ENCODE results near the gene ZNF273. TPM values are rescaled to one million over a fixed set of nuclear protein-coding genes. Genes with fewer than 3 reads are reported as not detected.

Gene ZNF273
- total and polyA plus RNA-seq, 5 donors from 2014 or later = 3.9 to 6.6 (median 6.0) TPM

DNA sequence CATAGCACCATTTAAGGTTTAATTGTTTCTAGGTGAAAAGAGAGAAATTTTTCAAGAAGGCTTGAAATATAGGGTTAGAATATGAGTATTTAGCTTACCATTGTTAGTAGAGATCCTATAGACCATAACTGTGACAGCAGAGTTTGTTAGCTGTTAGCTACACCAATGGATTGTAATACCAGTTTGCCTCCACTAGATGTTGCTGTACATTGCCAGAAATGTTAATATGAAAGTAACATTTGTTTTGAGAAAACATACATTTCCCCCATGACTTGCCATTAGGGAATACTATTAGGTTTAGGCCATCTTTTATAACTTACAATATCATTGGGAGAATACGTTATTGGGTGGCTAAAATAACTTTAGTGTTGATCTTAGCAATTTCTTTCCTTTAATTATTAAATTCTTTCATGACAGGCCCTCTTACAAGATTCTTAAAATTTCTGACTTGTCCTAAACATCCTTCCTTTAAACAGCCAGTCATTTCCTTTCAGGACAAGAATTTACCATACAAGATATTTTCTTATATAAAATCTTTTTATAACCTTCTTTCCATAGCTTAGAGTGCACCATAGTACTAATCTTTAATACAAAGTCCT, 48.3 kb downstream of the ZNF273 start:
- H3K4me3 Mint-ChIP-seq = no peak overlapping the region
- Histone ChIP-seq H3K27me3 (ENCODE audit: control insufficient read depth, insufficient read depth, low read length) (peaks cover 5% of the 10 kb centered on the region), H3K4me3 (ENCODE audit: low read depth, low read length) (no peak overlapping the region), H3K27ac (ENCODE audit: insufficient read depth, low read length, poor library complexity, severe bottlenecking) (no peak overlapping the region), H3K9me3 (ENCODE audit: control insufficient read depth in 2 of 2, low read length in 2 of 2) (no peaks in the 10 kb centered on the region), H3K4me1 (ENCODE audit: control insufficient read depth, insufficient read depth, low read length, poor library complexity, severe bottlenecking) (peaks cover 10% of the 10 kb centered on the region), H3K36me3 (ENCODE audit: control insufficient read depth, insufficient read depth, low read length) (no peaks in the 10 kb centered on the region)
- no peak overlapping the region for H3K27ac Mint-ChIP-seq
- ATAC-seq (ENCODE audit: low read depth in 2 of 2) = peak; percentile 34 to 44
- DNase-seq = peak in 2 of 3 donors; percentile 46 to 53
- H3K4me1 Mint-ChIP-seq = peaks cover 0 to 9% (median 3%) of the 10 kb centered on the region in 4 donors
- peaks cover 27% of the 10 kb centered on the region for H3K27me3 Mint-ChIP-seq
- peaks cover 0 to 2% (median 0%) of the 10 kb centered on the region in 7 donors for H3K9me3 Mint-ChIP-seq
- H3K36me3 Mint-ChIP-seq = no peaks in the 10 kb centered on the region

DNA sequence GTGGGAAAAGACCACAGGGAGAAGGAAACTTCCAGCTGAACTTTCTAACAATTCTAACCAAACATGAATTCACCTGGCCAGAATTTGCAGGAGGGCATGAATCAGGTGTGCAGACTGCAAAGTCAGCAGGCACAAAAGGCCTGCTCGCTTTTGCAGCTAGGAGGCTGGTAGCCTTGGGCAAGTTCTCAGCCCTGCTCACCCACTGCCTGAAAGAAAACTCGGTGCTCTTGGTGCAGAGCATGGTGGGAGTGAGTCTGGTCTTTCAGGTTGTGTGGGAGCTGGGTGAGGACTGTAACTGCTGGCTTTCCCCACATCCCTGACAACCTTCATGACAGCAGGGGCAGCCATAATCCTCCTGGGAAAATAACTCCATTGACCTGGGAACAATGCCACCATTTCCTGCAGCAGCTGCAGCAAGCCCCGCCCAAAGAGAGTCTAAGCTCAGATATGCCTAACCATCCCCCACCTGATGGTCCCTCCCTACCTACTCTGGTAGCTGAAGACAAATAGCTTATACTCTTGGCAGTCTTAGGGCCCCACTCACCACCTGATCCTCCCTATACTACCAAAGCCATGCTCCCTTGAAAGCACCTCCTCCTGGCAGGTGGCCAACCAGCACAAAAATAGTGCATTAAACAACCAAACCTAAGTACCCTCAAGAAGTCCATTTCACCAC, 56.1 kb downstream of the ZNF273 start:
- Mint-ChIP-seq H3K4me3 (no peak overlapping the region), H3K9me3 (peaks cover 0 to 30% (median 6%) of the 10 kb centered on the region in 7 donors), H3K27me3 (peaks cover 5% of the 10 kb centered on the region), H3K27ac (no peak overlapping the region), H3K36me3 (no peaks in the 10 kb centered on the region), H3K4me1 (no peaks in the 10 kb centered on the region)
- ATAC-seq (ENCODE audit: low read depth in 2 of 2) = no peak
- Histone ChIP-seq H3K9me3 (ENCODE audit: control insufficient read depth in 2 of 2, low read length in 2 of 2) (no peaks in the 10 kb centered on the region), H3K27ac (ENCODE audit: insufficient read depth, low read length, poor library complexity, severe bottlenecking) (no peak overlapping the region), H3K36me3 (ENCODE audit: control insufficient read depth, insufficient read depth, low read length) (no peaks in the 10 kb centered on the region), H3K27me3 (ENCODE audit: control insufficient read depth, insufficient read depth, low read length) (no peaks in the 10 kb centered on the region), H3K4me1 (ENCODE audit: control insufficient read depth, insufficient read depth, low read length, poor library complexity, severe bottlenecking) (no peaks in the 10 kb centered on the region), H3K4me3 (ENCODE audit: low read depth, low read length) (no peak overlapping the region)
- DNase-seq = no peak

DNA sequence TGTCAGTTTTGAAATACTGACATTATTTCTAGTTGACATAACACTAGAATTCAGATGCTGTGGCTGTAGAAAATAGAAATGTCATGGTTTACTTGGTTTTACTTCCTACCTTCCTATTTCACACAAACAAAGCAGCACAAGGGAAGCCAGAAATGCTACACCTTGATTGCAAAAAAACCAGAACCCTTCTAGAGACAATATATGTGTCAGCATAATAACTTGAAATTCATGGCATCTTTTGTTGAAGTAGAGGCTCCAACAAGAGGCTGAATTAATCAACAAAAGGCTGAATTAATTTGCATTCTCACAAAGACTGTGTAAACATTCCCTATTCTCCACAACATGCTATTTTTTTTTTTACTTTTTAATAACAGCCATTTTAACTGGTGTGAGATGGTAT, 62.5 kb downstream of the ZNF273 start:
- ATAC-seq (ENCODE audit: low read depth in 2 of 2) (no peak), DNase-seq (no peak)
- Histone ChIP-seq H3K4me3 (ENCODE audit: low read depth, low read length) (no peak overlapping the region), H3K4me1 (ENCODE audit: control insufficient read depth, insufficient read depth, low read length, poor library complexity, severe bottlenecking) (no peaks in the 10 kb centered on the region), H3K36me3 (ENCODE audit: control insufficient read depth, insufficient read depth, low read length) (no peaks in the 10 kb centered on the region), H3K27ac (ENCODE audit: insufficient read depth, low read length, poor library complexity, severe bottlenecking) (no peak overlapping the region), H3K27me3 (ENCODE audit: control insufficient read depth, insufficient read depth, low read length) (no peaks in the 10 kb centered on the region), H3K9me3 (ENCODE audit: control insufficient read depth in 2 of 2, low read length in 2 of 2) (peaks cover 10 to 14% of the 10 kb centered on the region in 2 experiments)
- Mint-ChIP-seq H3K4me1 (no peaks in the 10 kb centered on the region), H3K9me3 (peaks cover 1 to 40% (median 9%) of the 10 kb centered on the region in 7 donors), H3K27ac (no peak overlapping the region), H3K36me3 (no peaks in the 10 kb centered on the region), H3K4me3 (no peak overlapping the region), H3K27me3 (no peaks in the 10 kb centered on the region)

DNA sequence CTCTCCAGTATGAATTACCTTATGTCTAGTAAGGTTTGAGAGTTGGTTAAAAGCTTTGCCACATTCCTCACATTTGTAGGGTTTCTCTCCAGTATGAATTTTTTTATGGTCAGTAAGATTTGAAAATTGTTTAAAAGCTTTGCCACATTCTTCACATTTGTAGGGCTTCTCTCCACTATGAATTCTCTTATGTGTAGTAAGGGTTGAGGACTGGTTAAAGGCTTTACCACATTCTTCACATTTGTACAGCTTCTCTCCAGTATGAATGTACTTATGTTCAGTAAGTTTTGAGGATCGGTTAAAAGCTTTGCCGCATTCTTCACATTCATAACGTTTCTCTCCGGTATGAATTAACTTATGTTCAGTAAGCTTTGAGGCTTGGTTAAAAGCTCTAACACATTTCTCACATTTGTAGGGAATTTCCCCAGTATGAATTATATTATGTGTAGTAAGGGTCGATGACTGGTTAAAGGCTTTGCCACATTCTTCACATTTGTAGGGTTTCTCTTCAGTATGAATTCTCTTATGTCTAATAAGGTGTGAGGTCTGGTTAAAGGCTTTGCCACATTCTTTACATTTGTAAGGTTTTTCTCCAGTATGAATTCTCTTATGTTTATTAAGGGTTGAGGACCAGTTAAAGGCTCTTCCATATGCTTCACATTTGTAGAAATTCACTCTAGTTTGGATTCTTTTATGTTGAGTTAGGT, 75.6 kb downstream of the ZNF273 start:
- DNase-seq = no peak
- H3K36me3 Mint-ChIP-seq = peaks cover 38% of the 10 kb centered on the region
- ATAC-seq (ENCODE audit: low read depth in 2 of 2) = no peak
- Histone ChIP-seq H3K9me3 (ENCODE audit: control insufficient read depth in 2 of 2, low read length in 2 of 2) (peaks cover 77 to 78% of the 10 kb centered on the region in 2 experiments), H3K27ac (ENCODE audit: insufficient read depth, low read length, poor library complexity, severe bottlenecking) (no peak overlapping the region), H3K4me3 (ENCODE audit: low read depth, low read length) (no peak overlapping the region), H3K4me1 (ENCODE audit: control insufficient read depth, insufficient read depth, low read length, poor library complexity, severe bottlenecking) (no peaks in the 10 kb centered on the region), H3K27me3 (ENCODE audit: control insufficient read depth, insufficient read depth, low read length) (no peaks in the 10 kb centered on the region), H3K36me3 (ENCODE audit: control insufficient read depth, insufficient read depth, low read length) (peaks cover 23% of the 10 kb centered on the region)
- H3K27ac Mint-ChIP-seq = no peak overlapping the region
- no peak overlapping the region for H3K4me3 Mint-ChIP-seq
- no peaks in the 10 kb centered on the region for H3K27me3 Mint-ChIP-seq
- H3K9me3 Mint-ChIP-seq = peaks cover 0 to 63% (median 32%) of the 10 kb centered on the region in 7 donors
- H3K4me1 Mint-ChIP-seq = no peaks in the 10 kb centered on the region

Other genes starting within 250 kb of the ZNF273 start
- gene ZNF107, start 237.1 kb upstream of the ZNF273 start, total RNA-seq = 13.0 TPM
- 1 to 10 TPM; 6.0 to 8.1 (median 6.9) TPM for gene ZNF107, start 237.1 kb upstream of the ZNF273 start, polyA plus RNA-seq
- gene ZNF138, start 108.8 kb upstream of the ZNF273 start, total RNA-seq = 6.6 TPM
- gene ZNF138, start 108.8 kb upstream of the ZNF273 start, polyA plus RNA-seq = 10 to 100 TPM; 11.5 to 14.9 (median 13.0) TPM
- 2.4 TPM for gene ZNF117, start 87.8 kb downstream of the ZNF273 start, total RNA-seq
- gene ZNF117, start 87.8 kb downstream of the ZNF273 start, polyA plus RNA-seq = under 1 TPM; 0.46 to 0.92 (median 0.78) TPM
- 16.7 TPM for gene ERV3-1, start 103.4 kb downstream of the ZNF273 start, total RNA-seq
- 1 to 10 TPM; 5.8 to 9.6 (median 7.3) TPM for gene ERV3-1, start 103.4 kb downstream of the ZNF273 start, polyA plus RNA-seq